ENCODE data around the gene CCND3.

DNA sequence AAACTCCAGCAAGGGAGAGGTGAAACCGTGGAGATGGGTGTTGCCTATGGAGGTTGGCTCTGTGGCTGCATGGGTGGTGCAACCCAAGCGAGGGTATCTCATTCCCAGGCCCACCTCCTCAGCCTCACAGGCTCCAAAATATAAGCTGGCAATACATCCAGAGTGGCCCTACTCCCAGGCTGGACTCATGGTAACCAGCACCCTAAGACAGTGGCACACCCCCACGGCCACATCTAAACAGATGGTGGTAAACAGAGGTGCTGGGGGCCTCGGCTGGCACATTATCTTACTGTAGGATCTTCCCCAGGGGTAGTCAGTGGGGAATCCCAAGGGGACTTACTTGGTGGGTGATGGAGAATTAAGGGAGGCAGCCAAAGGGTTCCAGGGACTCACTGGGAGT is 33.7 kb upstream of the CCND3 start:
- TF ChIP-seq POLR2A (IDR thresholded peaks at IDR 0.05; ENCODE audit: low read length) (no peak), GATA1 (IDR thresholded peaks at IDR 0.05; ENCODE audit: low read depth, low read length) (no peak)

Measured in erythroblast (primary cell).